Upper lobe of left lung (tissue), 4 donors: Measurements from ENCODE around the gene SLC25A22.

Source experiments
- CTCF ChIP-seq, 6 experiments: fragments of 450-650 bp in 4 of 6; fragments of 200-600 bp in 2 of 6; sonication (generic) in 2 of 6; IDR thresholded peaks; one replicate each; pipeline ENCODE4 v1.5.1; 2016 to 2019; ENCODE audit warnings: antibody characterized with exemption in 6 of 6
- EP300 ChIP-seq, 4 donors: sonication (generic); formaldehyde crosslinking; IDR thresholded peaks; one replicate each; pipeline ENCODE4 v1.5.1; 2017; ENCODE audit warnings: antibody characterized with exemption in 4 of 4, control low read depth in 2 of 4
- POLR2A ChIP-seq, 4 donors: fragments of 450-650 bp; IDR thresholded peaks; one replicate each; pipeline ENCODE4 v1.5.1; 2016 to 2017; ENCODE audit warnings: antibody characterized with exemption in 4 of 4, mild to moderate bottlenecking in 2 of 4
- POLR2AphosphoS5 ChIP-seq, 2 donors: sonication (generic); formaldehyde crosslinking; IDR thresholded peaks; one replicate each; pipeline ENCODE4 v1.5.1; 2017; ENCODE audit warnings: antibody characterized with exemption in 2 of 2

- TF ChIP-seq EP300 (IDR thresholded peaks at IDR 0.05) (no peak), POLR2A (IDR thresholded peaks at IDR 0.05) (no peak), CTCF (IDR thresholded peaks at IDR 0.05) (no peak), POLR2AphosphoS5 (IDR thresholded peaks at IDR 0.05) (no peak)
Observed at GRCh38 chr11:831118-831864, 33.2 kb upstream of the SLC25A22 start.
